Smooth muscle cell (in vitro differentiated cells): Measurements from ENCODE around the gene GNAS. TPM values are rescaled to one million over a fixed set of nuclear protein-coding genes. Genes with fewer than 3 reads are reported as not detected.

Experiments
- DNase-seq: peaks from one replicate; lab custom pipeline; 2025; ENCODE audit not compliant: unreplicated experiment; lab: John Stamatoyannopoulos, UW
- H2AFZ ChIP-seq: fragments of 200-600 bp; sonication (generic); 2 replicates; pipeline ENCODE4 v1.6.0; 2016; ENCODE audit warnings: antibody characterized with exemption, low read depth, mild to moderate bottlenecking
- H3F3A ChIP-seq: fragments of 200-600 bp; sonication (generic); 2 replicates; pipeline ENCODE4 v1.6.0; 2017; ENCODE audit warnings: antibody characterized with exemption, low read depth
- H3K27ac ChIP-seq: fragments of 200-600 bp; sonication (generic); 2 replicates; pipeline ENCODE4 v1.5.1; 2016; ENCODE audit warnings: low read depth, mild to moderate bottlenecking
- H3K27me3 ChIP-seq: fragments of 200-600 bp; sonication (generic); 2 replicates; pipeline ENCODE4 v1.6.1; 2016; ENCODE audit warnings: low read depth, mild to moderate bottlenecking
- H3K36me3 ChIP-seq: fragments of 200-600 bp; sonication (generic); 2 replicates; pipeline ENCODE4 v1.5.1; 2016; ENCODE audit warnings: low read depth
- H3K4me1 ChIP-seq: fragments of 200-600 bp; sonication (generic); 2 replicates; pipeline ENCODE4 v1.5.1; 2016; ENCODE audit warnings: low read depth
- H3K4me2 ChIP-seq: fragments of 200-600 bp; sonication (generic); 2 replicates; pipeline ENCODE4 v1.6.0; 2016; ENCODE audit warnings: mild to moderate bottlenecking
- H3K4me3 ChIP-seq: fragments of 200-600 bp; sonication (generic); 2 replicates; pipeline ENCODE4 v1.5.1; 2016; ENCODE audit warnings: mild to moderate bottlenecking
- H3K79me2 ChIP-seq: fragments of 200-600 bp; sonication (generic); 2 replicates; pipeline ENCODE4 v1.6.0; 2016; ENCODE audit warnings: low read depth, mild to moderate bottlenecking
- H3K9ac ChIP-seq: fragments of 200-600 bp; sonication (generic); 2 replicates; pipeline ENCODE4 v1.6.0; 2016; ENCODE audit warnings: low read depth
- H3K9me3 ChIP-seq: fragments of 200-600 bp; sonication (generic); replicated peaks from 2 replicates; pipeline ENCODE4 v1.5.1; 2016; ENCODE audit warnings: low read depth
- H4K20me1 ChIP-seq: fragments of 200-600 bp; sonication (generic); 2 replicates; pipeline ENCODE4 v1.6.0; 2016; ENCODE audit warnings: low read depth
- CTCF ChIP-seq: fragments of 200-600 bp; sonication (generic); IDR thresholded peaks from 2 replicates; pipeline ENCODE4 v1.5.1; 2017; ENCODE audit warnings: borderline replicate concordance, mild to moderate bottlenecking, antibody characterized with exemption; ENCODE audit not compliant: insufficient read depth, poor library complexity, severe bottlenecking
- WGBS: methylation state at CpG from one replicate; pipeline ENCODE4 v1.1.7; 2016; ENCODE audit warnings: low lambda C conversion rate; 5-methylcytosine and 5-hydroxymethylcytosine counted together
- polyA plus RNA-seq: library from polyadenylated mRNA; unstranded; fragments of >200 nt; fragmentation: Nextera tagmentation; extraction: Ambion mirVana; gene quantifications from 2 replicates; pipeline ENCODE4 v1.2.1, GENCODE V29; 2016
- total RNA-seq: library from RNA; depleted of rRNA; stranded (reverse); fragments of >200 nt; gene quantifications from 2 replicates; pipeline ENCODE4 v1.2.3, GENCODE V29; 2014

The GNAS gene
- total and polyA plus RNA-seq, 2 experiments from 2014 or later, result 1,240 to 1,914 TPM

DNA sequence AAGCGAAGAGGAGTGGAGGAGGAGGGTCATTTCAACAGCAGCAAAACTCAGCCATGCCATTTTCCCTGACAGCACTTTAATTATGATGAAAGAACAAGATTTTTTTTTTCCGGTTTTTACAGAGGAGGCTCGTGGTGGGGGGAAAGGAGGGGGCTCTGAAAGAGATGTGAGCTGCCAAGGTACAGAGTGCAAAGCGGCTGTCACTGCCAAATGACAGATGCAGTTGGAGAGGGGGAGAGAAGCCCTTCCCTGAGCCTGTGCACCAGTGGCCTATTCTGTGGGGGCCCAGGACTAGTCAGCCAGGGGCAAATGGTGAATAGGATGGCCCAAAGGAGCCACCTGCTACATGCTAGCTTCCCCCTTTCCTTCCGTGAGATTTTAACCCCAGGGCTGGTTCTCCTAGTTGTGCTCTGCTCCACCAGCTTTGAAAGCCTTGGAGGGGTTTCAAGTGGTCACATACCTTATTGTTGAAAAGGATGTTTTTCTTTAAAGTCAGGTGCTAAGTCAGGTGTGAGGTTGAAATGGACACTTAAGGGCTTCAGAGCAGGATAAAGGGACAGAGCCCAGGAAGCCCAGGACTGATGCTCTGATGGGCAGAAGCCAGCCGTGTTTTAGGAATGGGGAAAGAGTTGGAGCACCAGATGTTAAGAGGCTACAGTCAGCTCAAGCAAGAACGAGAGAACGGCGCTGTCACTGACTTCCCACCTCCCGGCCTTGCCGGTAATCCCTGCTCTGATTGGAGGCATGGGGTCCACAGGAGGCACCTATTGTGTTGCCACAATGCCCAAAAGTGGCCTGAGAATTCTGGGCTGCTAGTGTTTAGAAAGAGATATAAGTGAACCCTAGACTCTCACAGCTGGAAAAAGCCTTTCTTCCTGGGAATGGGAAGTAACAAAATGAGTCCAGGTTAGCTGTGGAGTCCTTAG is 24.8 kb downstream of the GNAS start:
- no peak for DNase-seq
- Histone ChIP-seq H3K36me3 (no peaks in the 10 kb centered on the region), H4K20me1 (no peaks in the 10 kb centered on the region), H3K4me1 (peaks cover 41% of the 10 kb centered on the region), H3K27me3 (no peaks in the 10 kb centered on the region), H3K79me2 (no peaks in the 10 kb centered on the region), H3K4me3 (no peak overlapping the region), H3F3A (no peaks in the 10 kb centered on the region), H2AFZ (no peak overlapping the region), H3K9me3 (no peaks in the 10 kb centered on the region), H3K9ac (no peak overlapping the region), H3K27ac (no peak overlapping the region), H3K4me2 (no peak overlapping the region)
- no peak for TF ChIP-seq CTCF
- WGBS, result 64% methylated on average over 11 of the region's 11 CpGs

DNA sequence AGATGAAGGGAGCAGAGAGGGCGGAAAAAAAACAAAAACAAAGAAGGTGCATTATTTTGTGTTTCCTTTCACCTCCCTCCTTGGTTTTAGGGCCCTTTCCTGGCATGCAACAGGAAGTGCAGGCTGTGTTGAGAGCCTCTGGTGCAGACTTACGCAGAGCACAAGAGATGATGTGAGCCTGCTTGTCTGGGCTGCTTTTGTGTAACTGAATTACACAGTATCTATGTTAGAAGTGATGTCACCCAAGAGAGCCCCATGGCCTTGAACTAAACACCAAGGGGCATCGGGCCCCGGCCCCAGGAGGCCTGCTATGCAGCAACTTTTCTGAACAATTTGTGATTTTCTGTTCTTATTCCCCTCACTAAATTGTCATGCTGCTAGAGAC is 25.5 kb downstream of the GNAS start:
- TF ChIP-seq CTCF, result no peak
- 83% methylated on average over 4 of the region's 4 CpGs for WGBS
- DNase-seq, result no peak
- H3K4me2 ChIP-seq, result no peak overlapping the region
- no peaks in the 10 kb centered on the region for H3K79me2 ChIP-seq
- H3K27ac ChIP-seq, result no peak overlapping the region
- no peak overlapping the region for H3K4me3 ChIP-seq
- no peak overlapping the region for H2AFZ ChIP-seq
- no peaks in the 10 kb centered on the region for H4K20me1 ChIP-seq
- peaks cover 47% of the 10 kb centered on the region for H3K4me1 ChIP-seq
- H3K9ac ChIP-seq, result no peak overlapping the region
- no peaks in the 10 kb centered on the region for H3K36me3 ChIP-seq
- H3K27me3 ChIP-seq, result no peaks in the 10 kb centered on the region
- peaks cover 2% of the 10 kb centered on the region for H3F3A ChIP-seq
- no peaks in the 10 kb centered on the region for H3K9me3 ChIP-seq

- no peak for TF ChIP-seq CTCF
- H3K27ac ChIP-seq, result no peak overlapping the region
- no peak for DNase-seq
- peaks cover 52% of the 10 kb centered on the region for H3K4me1 ChIP-seq
- no peaks in the 10 kb centered on the region for H4K20me1 ChIP-seq
- H3K9me3 ChIP-seq, result no peaks in the 10 kb centered on the region
- no peak overlapping the region for H3K4me2 ChIP-seq
- H2AFZ ChIP-seq, result no peak overlapping the region
- H3K79me2 ChIP-seq, result no peaks in the 10 kb centered on the region
- 84% methylated on average over 4 of the region's 4 CpGs for WGBS
- no peak overlapping the region for H3K9ac ChIP-seq
- H3K27me3 ChIP-seq, result no peaks in the 10 kb centered on the region
- peaks cover 5% of the 10 kb centered on the region for H3F3A ChIP-seq
- no peaks in the 10 kb centered on the region for H3K36me3 ChIP-seq
- no peak overlapping the region for H3K4me3 ChIP-seq
Measured at GRCh38 chr20:58878399-58878798, 25.9 kb downstream of the GNAS start.
